ENCODE data around the gene BRD3OS. TPM values are rescaled to one million over a fixed set of nuclear protein-coding genes. Genes with fewer than 3 reads are reported as not detected.

Gene BRD3OS
- total and polyA plus RNA-seq, 2 of the 13 experiments (the other 11 are each of a cell fraction or from before 2014, with no cell fraction given), result 4.9 to 5.7 TPM

DNA sequence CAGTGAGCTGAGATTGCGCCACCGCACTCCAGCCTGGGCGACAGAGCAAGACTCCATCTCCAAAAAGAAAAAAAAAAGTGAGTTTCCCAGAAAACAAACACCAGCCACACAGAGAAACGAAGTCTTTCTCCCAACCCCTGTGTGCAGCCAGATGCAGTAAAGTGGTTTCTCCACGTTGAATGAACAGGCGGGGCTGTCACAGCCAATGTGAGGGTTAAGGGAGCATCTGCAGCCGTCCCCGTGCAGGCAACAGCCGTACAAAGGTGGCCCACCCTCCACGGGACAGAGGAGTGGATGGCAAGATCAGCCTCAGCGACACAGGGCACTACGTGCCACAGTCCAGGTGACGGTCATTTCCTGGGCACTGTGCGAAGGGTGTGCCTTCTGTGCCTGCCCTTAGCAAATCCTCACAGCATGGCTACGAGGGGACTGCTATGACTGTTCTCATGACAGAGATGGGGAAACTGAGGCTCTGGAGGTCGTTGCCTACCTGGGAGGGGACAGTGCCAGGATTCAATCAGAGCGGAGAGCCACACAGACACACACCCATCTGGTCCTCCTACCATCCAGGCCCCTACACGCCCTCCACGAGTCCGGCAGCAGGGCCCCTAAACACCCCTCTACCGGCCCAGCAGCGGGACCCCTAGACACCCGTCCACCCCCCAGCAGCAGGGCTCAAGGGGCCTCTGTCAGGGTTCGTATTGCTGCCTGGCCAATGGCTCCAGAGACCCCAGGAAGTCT is 35.5 kb upstream of the BRD3OS start:
- TF ChIP-seq HNRNPL (IDR thresholded peaks at IDR 0.05; ENCODE audit: low read depth, low read length), result peak; percentile 39; the same call in 1 of the 2 replicates
- no peak for TF ChIP-seq ZNF280D (CRISPR knock-in tag; IDR thresholded peaks at IDR 0.05)
- no peak; the same call in 1 of the 2 replicates for TF ChIP-seq BRD4 (CRISPR knock-in tag; IDR thresholded peaks at IDR 0.05)
- TF ChIP-seq, protein P1, sequence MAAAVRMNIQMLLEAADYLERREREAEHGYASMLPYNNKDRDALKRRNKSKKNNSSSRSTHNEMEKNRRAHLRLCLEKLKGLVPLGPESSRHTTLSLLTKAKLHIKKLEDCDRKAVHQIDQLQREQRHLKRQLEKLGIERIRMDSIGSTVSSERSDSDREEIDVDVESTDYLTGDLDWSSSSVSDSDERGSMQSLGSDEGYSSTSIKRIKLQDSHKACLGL (CRISPR knock-in tag; IDR thresholded peaks at IDR 0.05), result 0 out of 2 replicates have a peak, but pooled peaks have one; percentile 3
- TF ChIP-seq HNF1B (CRISPR knock-in tag; IDR thresholded peaks at IDR 0.05), result no peak
- peak; percentile 4; the same call in 1 of the 2 replicates for TF ChIP-seq SPEN (CRISPR knock-in tag; IDR thresholded peaks at IDR 0.05; ENCODE audit: low read depth)
- peak; percentile 83 for TF ChIP-seq ZBTB38 (CRISPR knock-in tag; IDR thresholded peaks at IDR 0.05)
- no peak for TF ChIP-seq ONECUT2 (CRISPR knock-in tag; IDR thresholded peaks at IDR 0.05)
- TF ChIP-seq ZNF121 (CRISPR knock-in tag; IDR thresholded peaks at IDR 0.05), result peak; percentile 60; the same call in 1 of the 2 replicates
- peak; percentile 60; the same call in 1 of the 2 replicates for TF ChIP-seq AKAP8 (CRISPR knock-in tag; IDR thresholded peaks at IDR 0.05)
- TF ChIP-seq, protein P2, sequence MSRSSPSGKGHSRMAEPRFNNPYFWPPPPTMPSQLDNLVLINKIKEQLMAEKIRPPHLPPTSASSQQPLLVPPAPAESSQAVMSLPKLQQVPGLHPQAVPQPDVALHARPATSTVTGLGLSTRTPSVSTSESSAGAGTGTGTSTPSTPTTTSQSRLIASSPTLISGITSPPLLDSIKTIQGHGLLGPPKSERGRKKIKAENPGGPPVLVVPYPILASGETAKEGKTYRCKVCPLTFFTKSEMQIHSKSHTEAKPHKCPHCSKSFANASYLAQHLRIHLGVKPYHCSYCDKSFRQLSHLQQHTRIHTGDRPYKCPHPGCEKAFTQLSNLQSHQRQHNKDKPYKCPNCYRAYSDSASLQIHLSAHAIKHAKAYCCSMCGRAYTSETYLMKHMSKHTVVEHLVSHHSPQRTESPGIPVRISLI (CRISPR knock-in tag; IDR thresholded peaks at IDR 0.05; ENCODE audit: borderline replicate concordance), result peak; percentile 38; the same call in 1 of the 2 replicates
- H3K27me3 ChIP-seq (ENCODE audit: control insufficient read depth in 1 of 2, insufficient read depth in 2 of 2, low read length in 2 of 2), result no peaks in the 10 kb centered on the region
- no peak for ATAC-seq
- FAIRE-seq, result no peak
- peaks cover 64% of the 10 kb centered on the region for H3K4me1 ChIP-seq (ENCODE audit: insufficient read depth, low read length)
- H3K36me3 ChIP-seq (replicated peaks in 1 of 2; ENCODE audit: control insufficient read depth in 1 of 2, insufficient read depth in 2 of 2, low read length in 2 of 2), result peaks cover 4 to 16% of the 10 kb centered on the region in 2 experiments; a peak in 4 of 5 replicates
- H3K27ac ChIP-seq (ENCODE audit: extremely low read length, insufficient read depth, low read length), result peak overlapping the region; percentile 90
- peak overlapping the region; percentile 79 for H3K9ac ChIP-seq (ENCODE audit: insufficient read depth, low read depth, low read length)
- intact Hi-C loops (cut with micrococcal nuclease; ENCODE audit: unreplicated experiment), result loop anchor here (1.0 kb wide), 1 partner anchor 10 kb away; no protein-coding TSS in a partner anchor
- peaks cover 49% of the 10 kb centered on the region for H4K20me1 ChIP-seq (ENCODE audit: insufficient read depth, low read length)
- CTCF ChIA-PET (ENCODE audit: low intra/inter-chr PET ratio, low total read pairs), result no interaction called here
- DNase-seq (ENCODE audit: low spot score), result no peak
- in situ Hi-C loops (cut with HindIII; ENCODE audit: extremely low pct_ligation_motif_present, low pct_unique_long_range_greater_than_20kb), result loop anchor here (5.0 kb wide), 1 partner anchor 202 kb away; no protein-coding TSS in a partner anchor
- H3K9me3 ChIP-seq (ENCODE audit: low read length), result no peaks in the 10 kb centered on the region
- WGBS (ENCODE audit: low lambda C conversion rate), result 51% methylated on average over 9 of the region's 24 CpGs
- peak overlapping the region; percentile 96 for H3K4me2 ChIP-seq (ENCODE audit: low read depth, low read length)
- POLR2A ChIA-PET, result interaction anchor here (0.7 to 4.4 kb wide), 3 partner anchors 10 to 207 kb away, joined by 3 to 24 read pairs (median 5); no protein-coding TSS in a partner anchor
- BruUV-seq (replicated peaks), result no TSS peak
- peak overlapping the region; percentile 80 to 98 (median 97) for H3K4me3 ChIP-seq (replicated peaks in 1 of 3; ENCODE audit: insufficient read depth in 1 of 3, low read depth in 2 of 3, low read length in 3 of 3)
- H2AFZ ChIP-seq (ENCODE audit: low read length), result no peak overlapping the region
- H3K79me2 ChIP-seq (ENCODE audit: insufficient read depth, low read length), result peaks cover 68% of the 10 kb centered on the region
